NCI-H345 treated with DMSO at 0.1 percent for 48 hours (cell line): ENCODE data around the gene PARPBP.
A peak's percentile ranks its signal among the peaks of the same experiment; 100 is the strongest.
"Not testable (repeated sequence)": the region's sequence is repeated elsewhere in the genome, so short reads cannot be mapped to it uniquely, and the experiment has no call there.

Experiments
- DNase-seq: peaks from one replicate; lab custom pipeline; 2025; ENCODE audit not compliant: unreplicated experiment; lab: John Stamatoyannopoulos, UW

Gene PARPBP

GRCh38 chr12:102147062-102147587 lies 27.1 kb downstream of the PARPBP start:
- not testable (repeated sequence) for DNase-seq

GRCh38 chr12:102155206-102155605 lies 35.2 kb downstream of the PARPBP start:
- not testable (repeated sequence) for DNase-seq

- DNase-seq, result no peak
These were observed 43.4 kb downstream of the PARPBP start for GRCh38 chr12:102163383-102163782.

GRCh38 chr12:102167821-102168604 lies 48.0 kb downstream of the PARPBP start:
- DNase-seq, result no peak

- DNase-seq, result peak; percentile 7
These were observed 50.1 kb downstream of the PARPBP start for GRCh38 chr12:102169922-102170621.

- no peak for DNase-seq
These were observed 52.0 kb downstream of the PARPBP start for GRCh38 chr12:102171951-102172350.

GRCh38 chr12:102172436-102172835 lies 52.5 kb downstream of the PARPBP start:
- DNase-seq, result no peak

- DNase-seq, result no peak
These were observed 54.1 kb downstream of the PARPBP start for GRCh38 chr12:102174117-102174516.

- DNase-seq, result no peak
These were observed 54.8 kb downstream of the PARPBP start for GRCh38 chr12:102174761-102175160.

GRCh38 chr12:102182635-102183034 lies 62.7 kb downstream of the PARPBP start:
- DNase-seq, result no peak

GRCh38 chr12:102195826-102196225 lies 75.8 kb downstream of the PARPBP start:
- no peak for DNase-seq

- no peak for DNase-seq
These were observed 77.8 kb downstream of the PARPBP start, which contains the start of gene PMCH for GRCh38 chr12:102197789-102198188. Gene PMCH (minus strand): TSS chr12:102197833. CDS start chr12:102197770, 63 bp downstream.

- no peak for DNase-seq
These were observed 81.6 kb downstream of the PARPBP start for GRCh38 chr12:102201436-102202061.

- no peak for DNase-seq
These were observed 82.6 kb downstream of the PARPBP start for GRCh38 chr12:102202556-102202955.

GRCh38 chr12:102204025-102204424 lies 84.0 kb downstream of the PARPBP start:
- DNase-seq, result no peak

GRCh38 chr12:102215992-102216691 lies 96.2 kb downstream of the PARPBP start:
- DNase-seq, result no peak

- DNase-seq, result no peak
These were observed 100.8 kb downstream of the PARPBP start for GRCh38 chr12:102220736-102221135.

- DNase-seq, result no peak
These were observed 108.0 kb downstream of the PARPBP start for GRCh38 chr12:102227954-102228353.

GRCh38 chr12:102232036-102232435 lies 112.1 kb downstream of the PARPBP start:
- DNase-seq, result no peak

GRCh38 chr12:102232446-102232845 lies 112.5 kb downstream of the PARPBP start:
- DNase-seq, result no peak

- DNase-seq, result no peak
These were observed 114.6 kb downstream of the PARPBP start for GRCh38 chr12:102234599-102234998.
